Esophagus squamous epithelium (tissue), 5 donors: Measurements from ENCODE around the gene TMEM11. TPM values are rescaled to one million over a fixed set of nuclear protein-coding genes. Genes with fewer than 3 reads are reported as not detected.

Experiments
- DNase-seq: peaks from one replicate; lab custom pipeline; 2025; lab: John Stamatoyannopoulos, UW
- H3K27ac ChIP-seq, 4 donors: fragments of 200-600 bp; sonication (generic); one replicate each; pipeline ENCODE4 v1.5.1; 2016 to 2019; ENCODE audit warnings: mild to moderate bottlenecking in 1 of 4
- H3K27me3 ChIP-seq, 4 donors: fragments of 200-600 bp; sonication (generic); 1 replicate in 3 of 4; 2 replicates in 1 of 4; pipeline versions ENCODE4 v1.5.1 to v1.6.0; 2017 to 2021; ENCODE audit warnings: antibody characterized with exemption in 1 of 4
- H3K36me3 ChIP-seq, 3 donors: fragments of 200-600 bp; sonication (generic); one replicate each; pipeline ENCODE4 v1.5.1; 2016 to 2019
- H3K4me1 ChIP-seq, 3 donors: fragments of 200-600 bp; sonication (generic); one replicate each; pipeline ENCODE4 v1.5.1; 2017 to 2019
- H3K4me3 ChIP-seq, 4 donors: fragments of 200-600 bp; sonication (generic); 1 replicate in 3 of 4; 2 replicates in 1 of 4; pipeline ENCODE4 v1.5.1; 2016 to 2019; ENCODE audit warnings: mild to moderate bottlenecking in 2 of 4, moderate library complexity in 1 of 4
- H3K9me3 ChIP-seq, 3 donors: fragments of 200-600 bp; sonication (generic); one replicate each; pipeline ENCODE4 v1.5.1; 2016 to 2019
- POLR2A ChIP-seq, 4 donors: fragments of 450-650 bp; IDR thresholded peaks; one replicate each; pipeline ENCODE4 v1.6.1; 2017; ENCODE audit warnings: antibody characterized with exemption in 4 of 4, mild to moderate bottlenecking in 4 of 4, moderate library complexity in 3 of 4
- WGBS, 2 donors: methylation state at CpG; one replicate each; pipeline ENCODE4 v1.1.5; 2018; 5-methylcytosine and 5-hydroxymethylcytosine counted together
- intact Hi-C: fragments of 100-400 bp; cut with DNase I; formaldehyde crosslinking; loops from one replicate; pipeline ENCODE4 v1.15.0; 2022
- total RNA-seq, 4 donors: library from RNA; depleted of rRNA; stranded (reverse); fragments of >200 nt; gene quantifications; one replicate each; pipeline ENCODE4 v1.1.0, GENCODE V29; 2016
- TF ChIP-seq, protein P1 (sequence below), 6 experiments: fragments of 450-650 bp in 4 of 6; fragments of 200-600 bp in 2 of 6; sonication (generic) in 2 of 6; IDR thresholded peaks; one replicate each; pipeline ENCODE4 v1.5.1; 2016 to 2019; ENCODE audit warnings: antibody characterized with exemption in 6 of 6, mild to moderate bottlenecking in 4 of 6, moderate library complexity in 4 of 6
- donor health status: DM: yes; HTN: yes; CAD: no.

Gene TMEM11
- total RNA-seq, 4 donors from 2014 or later: 17.8 to 29.0 (median 20.2) TPM

DNA sequence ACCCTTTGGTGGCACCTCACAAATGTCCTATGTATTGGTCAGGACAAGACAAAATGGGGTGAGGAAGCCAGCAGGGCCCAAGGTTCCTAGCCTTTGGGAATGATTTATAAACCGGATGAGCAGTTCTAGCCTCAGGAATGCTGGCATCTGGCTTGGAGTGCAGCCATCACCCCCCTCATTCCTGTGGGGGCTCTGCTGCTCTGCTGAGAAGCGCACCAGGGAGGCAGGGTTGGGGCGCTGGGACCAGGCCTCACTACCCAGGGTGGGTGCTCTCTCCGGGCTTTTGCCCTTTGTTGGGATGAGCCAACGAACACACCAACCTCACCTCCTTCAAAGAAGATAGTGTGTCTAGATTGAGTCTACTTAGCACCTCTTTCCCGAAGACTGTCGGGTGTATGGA is 39.2 kb downstream of the TMEM11 start:
- DNase-seq: no peak
- H3K36me3 ChIP-seq: peaks cover 0 to 58% (median 0%) of the 10 kb centered on the region in 3 donors
- intact Hi-C loops: no loop called here
- 100% methylated on average over 2 to 4 of the region's 7 CpGs for WGBS, 2 donors
- no peaks in the 10 kb centered on the region for H3K9me3 ChIP-seq
- H3K27me3 ChIP-seq: no peaks in the 10 kb centered on the region
- no peak for TF ChIP-seq POLR2A (IDR thresholded peaks at IDR 0.05)
- TF ChIP-seq, protein P1, sequence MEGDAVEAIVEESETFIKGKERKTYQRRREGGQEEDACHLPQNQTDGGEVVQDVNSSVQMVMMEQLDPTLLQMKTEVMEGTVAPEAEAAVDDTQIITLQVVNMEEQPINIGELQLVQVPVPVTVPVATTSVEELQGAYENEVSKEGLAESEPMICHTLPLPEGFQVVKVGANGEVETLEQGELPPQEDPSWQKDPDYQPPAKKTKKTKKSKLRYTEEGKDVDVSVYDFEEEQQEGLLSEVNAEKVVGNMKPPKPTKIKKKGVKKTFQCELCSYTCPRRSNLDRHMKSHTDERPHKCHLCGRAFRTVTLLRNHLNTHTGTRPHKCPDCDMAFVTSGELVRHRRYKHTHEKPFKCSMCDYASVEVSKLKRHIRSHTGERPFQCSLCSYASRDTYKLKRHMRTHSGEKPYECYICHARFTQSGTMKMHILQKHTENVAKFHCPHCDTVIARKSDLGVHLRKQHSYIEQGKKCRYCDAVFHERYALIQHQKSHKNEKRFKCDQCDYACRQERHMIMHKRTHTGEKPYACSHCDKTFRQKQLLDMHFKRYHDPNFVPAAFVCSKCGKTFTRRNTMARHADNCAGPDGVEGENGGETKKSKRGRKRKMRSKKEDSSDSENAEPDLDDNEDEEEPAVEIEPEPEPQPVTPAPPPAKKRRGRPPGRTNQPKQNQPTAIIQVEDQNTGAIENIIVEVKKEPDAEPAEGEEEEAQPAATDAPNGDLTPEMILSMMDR (IDR thresholded peaks at IDR 0.05): no peak
- peaks cover 0 to 15% (median 4%) of the 10 kb centered on the region in 3 donors for H3K4me1 ChIP-seq
- H3K27ac ChIP-seq: no peak overlapping the region
- no peak overlapping the region for H3K4me3 ChIP-seq

- no peaks in the 10 kb centered on the region for H3K9me3 ChIP-seq
- H3K4me1 ChIP-seq: peaks cover 0 to 15% (median 4%) of the 10 kb centered on the region in 3 donors
- no peak for DNase-seq
- TF ChIP-seq, protein P1 (IDR thresholded peaks at IDR 0.05): no peak
- TF ChIP-seq POLR2A (IDR thresholded peaks at IDR 0.05): no peak
- H3K27ac ChIP-seq: no peak overlapping the region
- WGBS, 2 donors: 84 to 91% methylated on average over 8 of the region's 8 CpGs
- intact Hi-C loops: no loop called here
- no peak overlapping the region for H3K4me3 ChIP-seq
- H3K36me3 ChIP-seq: peaks cover 0 to 53% (median 0%) of the 10 kb centered on the region in 3 donors
- H3K27me3 ChIP-seq: no peaks in the 10 kb centered on the region
Measured at GRCh38 chr17:21174186-21174585, 39.8 kb downstream of the TMEM11 start.

DNA sequence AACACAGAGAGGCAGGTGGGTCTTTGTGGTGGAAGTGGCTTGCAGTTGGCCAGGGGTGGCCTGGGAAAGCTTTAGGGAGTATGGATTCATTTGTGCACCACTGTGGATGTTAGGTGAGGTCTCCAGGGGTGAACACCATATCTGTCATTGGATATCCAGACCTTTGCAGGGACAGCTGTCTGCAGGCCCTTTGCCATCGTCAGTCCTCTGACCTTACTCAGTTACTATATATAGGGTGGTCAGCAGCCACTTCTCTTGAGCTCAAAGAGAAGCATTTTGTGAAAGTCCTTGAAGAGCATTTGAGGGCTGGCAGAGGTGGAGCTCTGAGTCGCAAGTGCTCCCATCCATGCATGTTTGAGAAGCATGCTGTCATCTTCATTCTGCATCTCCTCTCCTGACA is 40.4 kb downstream of the TMEM11 start:
- H3K27me3 ChIP-seq: no peaks in the 10 kb centered on the region
- H3K36me3 ChIP-seq: peaks cover 0 to 46% (median 0%) of the 10 kb centered on the region in 3 donors
- H3K4me3 ChIP-seq: no peak overlapping the region
- TF ChIP-seq POLR2A (IDR thresholded peaks at IDR 0.05): no peak
- TF ChIP-seq, protein P1 (IDR thresholded peaks at IDR 0.05): no peak
- 100% methylated on average over 1 of the region's 2 CpGs; no CpG with 5 or more reads in 1 of the 2 donors for WGBS, 2 donors
- no peak for DNase-seq
- H3K9me3 ChIP-seq: no peaks in the 10 kb centered on the region
- intact Hi-C loops: no loop called here
- H3K27ac ChIP-seq: no peak overlapping the region
- H3K4me1 ChIP-seq: peaks cover 0 to 15% (median 4%) of the 10 kb centered on the region in 3 donors

DNA sequence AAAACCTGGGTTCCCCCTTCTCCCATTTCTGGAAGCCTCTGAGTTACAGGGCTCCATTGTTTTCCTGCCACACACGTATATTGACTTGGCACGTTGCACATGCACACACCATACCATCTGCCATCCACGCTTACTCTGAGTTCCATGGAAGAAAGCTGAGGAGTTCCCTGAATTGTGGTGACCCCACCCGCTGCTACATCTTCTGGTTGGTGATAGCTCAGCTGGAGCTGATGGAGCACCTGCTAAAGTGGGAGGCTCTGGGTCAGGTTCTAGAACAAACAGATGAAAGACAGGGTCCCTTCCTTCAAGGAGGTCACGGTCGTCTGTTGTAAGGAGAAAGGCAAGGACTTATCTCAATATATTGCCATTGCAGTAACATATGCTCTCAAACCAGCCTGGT is 41.1 kb downstream of the TMEM11 start:
- H3K4me3 ChIP-seq: no peak overlapping the region
- no peaks in the 10 kb centered on the region for H3K9me3 ChIP-seq
- 93% methylated on average over 3 to 6 of the region's 6 CpGs for WGBS, 2 donors
- no peaks in the 10 kb centered on the region for H3K27me3 ChIP-seq
- TF ChIP-seq POLR2A (IDR thresholded peaks at IDR 0.05): no peak
- TF ChIP-seq, protein P1 (IDR thresholded peaks at IDR 0.05): no peak
- no peak for DNase-seq
- intact Hi-C loops: no loop called here
- no peak overlapping the region for H3K27ac ChIP-seq
- H3K4me1 ChIP-seq: peaks cover 0 to 15% (median 4%) of the 10 kb centered on the region in 3 donors
- H3K36me3 ChIP-seq: peaks cover 0 to 42% (median 0%) of the 10 kb centered on the region in 3 donors

DNA sequence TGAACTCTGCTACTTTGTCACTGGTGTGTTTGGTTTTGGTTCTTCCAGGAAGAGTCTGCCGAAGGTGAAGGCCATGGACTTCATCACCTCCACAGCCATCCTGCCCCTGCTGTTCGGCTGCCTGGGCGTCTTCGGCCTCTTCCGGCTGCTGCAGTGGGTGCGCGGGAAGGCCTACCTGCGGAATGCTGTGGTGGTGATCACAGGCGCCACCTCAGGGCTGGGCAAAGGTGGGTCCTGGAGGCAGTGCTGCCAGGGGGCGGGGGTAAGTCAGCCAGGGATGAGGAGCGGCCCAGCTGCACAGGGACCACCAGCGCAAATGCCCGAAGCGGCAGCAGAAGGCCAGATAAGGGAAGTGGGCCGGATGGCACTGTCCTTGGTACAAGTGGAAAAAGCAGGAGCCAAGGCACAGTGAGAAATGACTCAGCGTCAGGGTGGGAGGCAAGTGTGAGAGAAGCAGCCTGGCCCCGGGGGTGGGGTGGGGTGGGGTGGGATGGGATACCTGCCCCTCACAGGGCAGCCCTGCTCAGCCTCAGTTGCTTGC is 41.9 kb downstream of the TMEM11 start:
- H3K4me1 ChIP-seq: peaks cover 0 to 22% (median 11%) of the 10 kb centered on the region in 3 donors
- no peak for DNase-seq
- peaks cover 0 to 42% (median 0%) of the 10 kb centered on the region in 3 donors for H3K36me3 ChIP-seq
- TF ChIP-seq, protein P1 (IDR thresholded peaks at IDR 0.05): no peak
- TF ChIP-seq POLR2A (IDR thresholded peaks at IDR 0.05): no peak
- H3K9me3 ChIP-seq: no peaks in the 10 kb centered on the region
- H3K27me3 ChIP-seq: no peaks in the 10 kb centered on the region
- intact Hi-C loops: no loop called here
- H3K4me3 ChIP-seq: no peak overlapping the region
- H3K27ac ChIP-seq: no peak overlapping the region
- 86 to 90% methylated on average over 9 to 10 of the region's 17 CpGs for WGBS, 2 donors
